Activated effector memory CD4-positive, alpha-beta T cell treated with Interleukin-2 at 50 U/mL for 16 hours (primary cell): ENCODE results near the gene CFAP210.
"Not testable (repeated sequence)": the region's sequence is repeated elsewhere in the genome, so short reads cannot be mapped to it uniquely, and the experiment has no call there.

Experiments used
- DNase-seq: peaks from one replicate; pipeline ENCODE4 v3.0.0-alpha.2; 2020

Gene CFAP210

DNA sequence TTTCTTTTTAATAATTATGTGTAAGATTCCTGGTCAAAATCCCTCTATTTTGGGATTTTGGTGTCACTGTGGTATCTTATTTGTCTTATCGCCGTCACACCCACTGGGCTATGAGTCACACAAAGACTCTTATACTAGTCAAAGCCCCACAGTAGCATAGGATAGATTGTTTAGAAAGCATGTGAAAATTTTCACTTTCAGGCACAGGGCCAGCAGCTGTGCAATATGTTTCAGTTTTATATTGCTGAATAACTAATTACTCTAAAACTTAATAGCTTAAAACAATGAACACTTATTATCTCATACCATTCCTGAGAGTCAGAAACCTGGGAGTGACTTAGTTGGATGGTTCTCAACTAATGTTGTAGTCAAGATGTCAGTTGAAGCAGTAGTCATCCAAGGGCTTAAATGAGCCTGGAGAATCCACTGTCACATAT is 24.0 kb downstream of the CFAP210 start:
- no peak for DNase-seq

DNA sequence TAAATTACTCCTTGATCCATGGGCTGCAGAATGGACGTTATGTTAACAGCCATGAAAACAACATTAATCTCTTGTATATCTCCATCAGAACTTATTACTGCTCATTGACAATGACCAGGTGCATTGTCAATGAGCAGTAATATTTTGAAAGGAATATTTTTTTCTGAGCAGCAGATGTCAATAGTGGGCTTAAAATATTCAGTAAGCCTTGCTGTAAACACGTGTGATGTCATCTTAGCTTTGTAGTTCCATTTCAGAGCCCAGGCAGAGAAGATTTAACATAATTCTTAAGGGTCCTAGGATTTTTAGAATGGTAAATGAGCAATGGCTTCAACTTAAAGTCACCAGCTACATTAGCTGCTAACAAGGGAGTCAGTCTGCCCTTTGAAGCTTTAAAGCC is 26.6 kb downstream of the CFAP210 start:
- no peak for DNase-seq

DNA sequence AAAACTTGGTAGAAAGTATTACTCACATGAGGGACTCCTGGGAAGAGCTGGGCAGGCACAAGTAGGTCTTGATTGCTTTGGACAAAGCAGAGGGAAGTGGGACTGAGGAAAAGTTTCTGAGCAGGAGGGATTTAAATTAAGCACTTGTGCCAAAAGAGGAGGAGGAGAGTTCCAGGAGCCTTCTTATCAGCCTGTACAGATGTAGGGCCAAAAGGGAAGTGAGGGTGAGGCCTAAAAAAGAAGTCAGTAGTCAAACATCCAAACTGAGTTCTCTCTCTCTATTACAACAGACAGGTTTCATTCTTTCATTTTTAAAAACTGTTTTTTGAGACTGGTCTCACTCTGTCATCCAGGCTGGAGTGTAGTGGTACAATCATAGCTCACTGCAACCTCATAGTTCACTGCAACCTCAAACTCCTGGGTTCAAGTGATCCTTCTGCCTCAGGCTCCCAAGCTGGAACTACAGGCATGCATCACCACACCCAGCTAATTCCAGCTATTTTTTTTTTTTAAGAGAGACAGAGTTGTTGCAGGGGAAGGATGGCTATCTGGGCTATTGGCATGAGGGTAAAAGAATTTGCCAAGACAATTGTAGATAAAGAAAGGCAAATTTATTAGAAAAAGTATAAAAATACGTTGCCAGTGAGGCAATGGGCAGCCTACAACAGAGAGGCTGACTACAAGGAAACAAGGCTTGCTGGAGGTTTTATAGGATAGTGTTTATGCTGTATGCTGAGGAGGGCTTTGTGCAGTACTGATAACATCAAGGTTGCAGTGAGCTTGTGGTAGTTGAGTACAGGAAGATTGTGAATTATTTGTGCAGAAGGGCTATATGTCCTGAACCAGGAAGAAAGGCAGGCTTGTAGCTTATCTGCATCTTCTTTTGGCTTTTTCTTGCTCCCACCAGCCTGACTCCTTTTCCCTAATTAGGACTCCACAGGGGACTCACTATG is 29.0 kb downstream of the CFAP210 start:
- no peak for DNase-seq

DNA sequence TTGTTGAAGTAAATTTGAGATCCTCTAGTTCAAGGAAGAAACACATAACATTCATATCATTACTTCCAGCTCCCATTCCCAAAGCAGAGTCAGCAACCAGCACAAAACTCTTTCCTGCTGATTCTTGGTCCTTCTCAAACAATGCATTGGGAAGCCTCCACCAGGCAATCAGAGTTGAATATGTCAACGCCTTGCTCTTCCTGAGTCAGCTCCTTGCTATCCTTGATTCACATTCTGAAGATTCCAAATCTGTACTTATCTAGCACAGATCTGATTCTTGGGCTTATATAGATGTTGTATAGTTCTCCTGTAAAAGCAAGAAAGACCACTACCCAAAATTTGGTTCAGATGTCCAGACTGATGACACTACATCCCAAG is 29.6 kb downstream of the CFAP210 start:
- no peak for DNase-seq

- no peak for DNase-seq
Observed at GRCh38 chr2:169663247-169663646, 31.0 kb downstream of the CFAP210 start.

DNA sequence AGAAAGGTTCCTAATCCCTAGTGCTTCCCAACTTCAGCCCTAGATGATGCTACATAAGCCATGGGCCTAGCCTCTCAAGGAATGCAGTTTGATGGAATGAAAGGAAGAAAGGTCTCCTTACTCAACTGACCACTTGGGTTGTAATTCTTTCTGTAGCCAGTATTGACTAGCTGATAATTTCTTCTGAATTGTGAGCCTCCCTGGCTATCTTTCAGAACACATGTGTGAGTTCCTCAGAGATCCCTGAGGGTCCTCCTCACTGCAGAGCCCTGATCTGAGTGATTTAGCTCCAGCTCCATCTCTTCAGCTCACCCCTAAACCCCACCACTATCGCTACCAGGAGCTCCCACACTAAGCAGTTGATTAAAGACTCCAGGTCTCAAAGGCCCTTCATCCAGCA is 31.5 kb downstream of the CFAP210 start:
- DNase-seq: no peak

- DNase-seq: no peak
Observed at GRCh38 chr2:169661265-169661664, 32.9 kb downstream of the CFAP210 start.

GRCh38 chr2:169659320-169659719 is 34.9 kb downstream of the CFAP210 start:
- DNase-seq: no peak

DNA sequence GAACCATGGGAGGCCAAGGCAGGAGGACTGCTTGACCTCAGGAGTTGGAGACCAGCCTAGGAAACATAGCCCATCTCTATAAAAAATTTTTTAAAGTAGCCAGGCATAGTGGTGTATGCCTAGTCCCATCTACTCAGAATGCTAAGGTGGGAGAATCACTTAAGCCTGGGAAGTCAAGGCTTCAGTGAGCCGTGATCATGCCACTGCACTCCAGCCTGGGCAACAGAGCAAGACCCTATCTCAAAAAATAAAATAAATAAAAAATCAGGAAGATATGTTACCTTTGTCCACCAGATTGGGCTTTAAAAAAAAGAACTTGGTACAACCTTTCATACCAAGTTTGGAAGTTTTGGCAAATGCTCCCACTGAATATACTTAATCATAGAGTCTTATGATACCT is 35.3 kb downstream of the CFAP210 start:
- no peak for DNase-seq

- no peak for DNase-seq
Observed at GRCh38 chr2:169656164-169656563, 38.0 kb downstream of the CFAP210 start.

- DNase-seq: no peak
Observed at GRCh38 chr2:169653636-169654035, 40.6 kb downstream of the CFAP210 start.

GRCh38 chr2:169649278-169649677 is 44.9 kb downstream of the CFAP210 start:
- no peak for DNase-seq

GRCh38 chr2:169647496-169647895 is 46.7 kb downstream of the CFAP210 start:
- DNase-seq: no peak

GRCh38 chr2:169644173-169644572 is 50.0 kb downstream of the CFAP210 start:
- no peak for DNase-seq

DNA sequence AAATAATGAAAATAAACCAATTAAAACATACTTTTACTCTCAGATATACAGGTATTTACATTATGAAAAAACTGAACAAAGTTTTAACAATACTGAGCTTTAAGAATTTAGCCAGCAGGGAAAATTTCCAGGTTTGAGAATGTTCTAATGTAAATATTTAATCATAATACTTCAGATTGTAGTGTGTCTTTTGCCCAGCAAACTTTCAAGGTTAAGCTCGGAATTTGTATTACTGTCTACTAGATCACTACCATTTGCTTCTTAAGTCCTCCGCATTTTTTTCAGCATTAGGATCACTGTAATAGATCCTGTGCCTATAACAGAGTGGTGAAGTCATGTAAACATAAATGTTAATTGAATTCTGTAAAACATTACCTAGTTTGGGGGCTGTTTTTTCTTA is 52.7 kb downstream of the CFAP210 start:
- DNase-seq: no peak

DNA sequence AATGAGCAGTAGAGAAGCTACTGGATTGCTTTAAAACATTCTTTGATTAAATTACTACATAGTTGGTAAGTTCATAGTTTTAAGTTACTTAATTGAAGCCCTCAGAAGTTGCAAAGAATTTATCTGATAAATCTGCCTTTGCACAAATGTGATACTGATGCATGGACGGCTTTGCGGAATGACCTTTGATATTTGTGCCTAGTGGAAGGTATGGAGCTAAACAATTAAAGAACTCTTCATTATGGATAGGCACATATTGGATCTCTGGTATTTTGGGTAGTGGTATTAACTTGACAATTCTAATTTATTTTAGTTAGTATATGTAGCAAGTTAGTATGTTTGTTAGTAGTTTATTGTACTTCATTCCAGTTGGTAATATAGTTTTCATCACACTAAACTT is 54.1 kb downstream of the CFAP210 start:
- no peak for DNase-seq

DNA sequence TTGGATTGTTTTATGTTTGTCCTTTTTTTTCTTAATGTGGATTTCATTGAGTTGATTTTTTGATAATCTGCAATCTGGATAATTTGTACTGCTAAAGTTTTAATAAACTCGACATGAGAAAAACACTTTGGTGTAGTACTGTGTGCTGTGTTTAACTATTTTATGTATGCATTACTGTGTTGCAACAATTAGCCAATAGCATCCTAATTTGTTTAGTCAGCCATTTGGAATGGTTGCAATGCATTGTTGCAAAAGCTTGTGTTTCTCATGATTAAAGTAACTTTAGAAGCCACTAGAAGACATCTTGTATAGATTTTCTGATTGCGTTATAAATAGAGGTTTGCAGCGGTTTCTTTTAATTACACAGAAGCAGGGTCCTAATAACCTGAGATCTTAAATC is 56.6 kb downstream of the CFAP210 start:
- no peak for DNase-seq

DNA sequence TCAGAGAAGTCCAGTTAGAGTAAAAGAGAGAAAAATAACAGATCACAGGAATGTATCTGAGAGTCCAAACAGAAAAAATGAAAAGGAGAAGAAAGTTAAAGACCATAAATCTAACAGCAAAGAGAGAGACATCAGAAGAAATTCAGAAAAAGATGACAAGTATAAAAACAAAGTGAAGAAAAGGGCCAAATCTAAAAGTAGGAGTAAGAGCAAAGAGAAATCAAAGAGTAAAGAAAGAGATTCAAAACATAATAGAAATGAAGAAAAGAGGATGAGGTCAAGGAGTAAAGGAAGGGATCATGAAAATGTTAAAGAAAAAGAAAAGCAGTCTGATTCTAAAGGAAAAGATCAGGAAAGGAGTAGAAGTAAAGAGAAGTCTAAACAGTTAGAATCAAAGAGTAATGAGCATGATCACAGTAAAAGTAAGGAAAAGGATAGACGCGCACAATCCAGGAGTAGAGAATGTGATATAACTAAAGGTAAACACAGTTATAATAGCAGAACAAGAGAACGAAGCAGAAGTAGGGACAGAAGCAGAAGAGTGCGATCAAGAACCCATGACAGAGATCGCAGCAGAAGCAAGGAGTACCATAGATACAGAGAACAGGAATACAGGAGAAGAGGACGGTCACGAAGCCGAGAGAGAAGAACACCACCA is 57.6 kb downstream of the CFAP210 start:
- DNase-seq: no peak

DNA sequence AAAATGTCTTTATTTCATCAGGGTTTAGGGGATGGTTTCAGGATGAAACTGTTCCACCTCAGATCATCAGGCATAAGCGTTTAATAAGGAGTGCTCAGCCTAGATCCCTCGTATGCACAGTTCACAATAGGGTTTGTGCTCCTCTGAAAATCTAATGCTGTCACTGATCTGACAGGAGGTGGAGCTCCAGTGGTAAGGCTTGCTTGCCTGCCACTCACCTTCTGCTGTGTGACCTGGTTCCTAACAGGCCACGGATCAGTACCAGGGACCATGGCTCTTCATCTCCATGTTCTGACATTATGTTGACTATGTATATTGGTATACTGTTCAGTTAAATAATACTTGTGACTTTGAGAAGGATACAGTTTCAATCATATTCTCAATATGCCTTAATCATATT is 68.4 kb downstream of the CFAP210 start:
- DNase-seq: no peak

DNA sequence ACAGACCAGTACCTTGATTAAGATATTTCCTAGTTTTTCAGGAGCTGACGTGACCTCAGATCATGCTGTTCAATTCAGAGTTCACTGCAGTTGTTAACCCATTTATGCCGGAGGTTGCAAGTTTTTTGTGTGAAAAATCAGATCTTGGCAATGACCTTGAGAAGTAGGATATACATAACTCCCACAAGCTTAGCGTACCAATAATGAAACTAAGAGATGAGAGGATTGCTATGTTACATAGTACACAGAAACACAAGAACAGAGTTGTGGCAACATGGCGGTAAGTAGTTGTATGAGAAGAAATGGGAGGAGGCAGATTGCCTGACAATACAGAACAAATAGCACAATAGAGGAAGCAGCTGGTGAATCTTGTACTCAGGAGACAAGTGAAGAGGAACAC is 71.0 kb downstream of the CFAP210 start:
- DNase-seq: no peak

GRCh38 chr2:169620509-169620908 is 73.7 kb downstream of the CFAP210 start:
- no peak for DNase-seq

DNA sequence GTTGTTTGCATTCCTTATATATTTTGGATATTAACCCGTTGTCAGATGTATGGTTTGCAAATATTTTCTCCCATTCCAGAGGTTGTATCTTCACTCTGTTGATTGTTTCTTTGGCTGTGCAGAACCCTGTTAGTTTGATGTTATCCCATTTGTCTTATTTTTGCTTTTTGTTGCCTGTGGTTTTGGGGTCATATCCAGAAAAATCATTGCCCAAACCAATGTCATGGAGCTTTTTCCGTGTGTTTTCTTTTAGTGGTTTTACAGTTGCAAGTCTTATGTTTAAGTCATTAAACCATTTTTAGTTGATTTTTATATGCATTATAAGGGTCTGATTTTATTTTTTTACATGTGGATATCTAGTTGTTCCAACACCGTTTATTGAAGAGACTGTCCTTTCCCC is 74.3 kb downstream of the CFAP210 start:
- DNase-seq: no peak

GRCh38 chr2:169615982-169616381 is 78.2 kb downstream of the CFAP210 start:
- DNase-seq: not testable (repeated sequence)

DNA sequence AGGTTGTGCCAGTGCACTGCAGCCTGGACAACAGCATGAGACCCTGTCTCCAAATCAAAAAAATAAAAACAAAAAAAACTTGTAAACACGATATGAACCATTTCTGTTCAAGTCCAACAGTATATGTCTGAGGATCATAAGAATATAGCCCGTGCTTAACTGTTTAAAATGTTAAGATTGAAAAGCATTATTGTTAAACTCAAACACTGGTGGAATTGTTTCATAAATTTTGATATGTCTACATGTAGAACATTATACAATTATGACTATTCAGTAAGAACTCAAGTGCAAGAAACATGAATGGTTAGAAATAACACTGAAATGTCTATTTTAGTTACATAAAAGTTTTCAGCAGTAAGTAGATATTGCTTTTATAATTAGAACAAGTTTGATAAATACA is 80.3 kb downstream of the CFAP210 start:
- no peak for DNase-seq
